HG03097 (cell line): ENCODE data around the gene HACD2.

Experiments
- ATAC-seq: cut with Tn5 transposase; IDR thresholded peaks from one replicate; pipeline ENCODE4 v1.9.1; 2021; ENCODE audit not compliant: unreplicated experiment, low FRiP score

HACD2 gene

GRCh38 chr3:123584988-123585937, at the start of gene HACD2:
HACD2 (minus strand) TSS chr3:123585053; CDS start chr3:123585027, 26 bp downstream.
- ATAC-seq, result peak; percentile 89

GRCh38 chr3:123634149-123635051, 49.5 kb upstream of the HACD2 start:
- ATAC-seq, result no peak

- no peak for ATAC-seq
Measured at GRCh38 chr3:123633530-123633929, 48.7 kb upstream of the HACD2 start.

- ATAC-seq, result no peak
Measured at GRCh38 chr3:123632161-123632655, 47.4 kb upstream of the HACD2 start.

- no peak for ATAC-seq
Measured at GRCh38 chr3:123629747-123630047, 44.8 kb upstream of the HACD2 start.

- no peak for ATAC-seq
Measured at GRCh38 chr3:123628996-123629746, 44.3 kb upstream of the HACD2 start.

- ATAC-seq, result no peak
Measured at GRCh38 chr3:123627673-123628670, 43.1 kb upstream of the HACD2 start.

GRCh38 chr3:123626881-123627280, 42.0 kb upstream of the HACD2 start:
- ATAC-seq, result no peak

- ATAC-seq, result no peak
Measured at GRCh38 chr3:123624302-123624701, 39.4 kb upstream of the HACD2 start.

GRCh38 chr3:123623346-123623880, 38.6 kb upstream of the HACD2 start:
- no peak for ATAC-seq

GRCh38 chr3:123622766-123623165, 37.9 kb upstream of the HACD2 start:
- no peak for ATAC-seq

GRCh38 chr3:123621850-123622189, 37.0 kb upstream of the HACD2 start:
- no peak for ATAC-seq

- no peak for ATAC-seq
Measured at GRCh38 chr3:123621186-123621849, 36.5 kb upstream of the HACD2 start.

- no peak for ATAC-seq
Measured at GRCh38 chr3:123620343-123620742, 35.5 kb upstream of the HACD2 start.

GRCh38 chr3:123618768-123619484, 34.1 kb upstream of the HACD2 start:
- no peak for ATAC-seq

GRCh38 chr3:123618076-123618708, 33.3 kb upstream of the HACD2 start:
- no peak for ATAC-seq

GRCh38 chr3:123616593-123616992, 31.7 kb upstream of the HACD2 start:
- ATAC-seq, result no peak

GRCh38 chr3:123613543-123613942, 28.7 kb upstream of the HACD2 start:
- no peak for ATAC-seq
